Globus pallidus (tissue), 1 donor: ENCODE results near the gene GRWD1.

ENCODE experiments used
- DNase-seq: peaks from one replicate; pipeline ENCODE4 v3.0.0-alpha.2; 2015; ENCODE audit warnings: low spot score

The GRWD1 gene

DNA sequence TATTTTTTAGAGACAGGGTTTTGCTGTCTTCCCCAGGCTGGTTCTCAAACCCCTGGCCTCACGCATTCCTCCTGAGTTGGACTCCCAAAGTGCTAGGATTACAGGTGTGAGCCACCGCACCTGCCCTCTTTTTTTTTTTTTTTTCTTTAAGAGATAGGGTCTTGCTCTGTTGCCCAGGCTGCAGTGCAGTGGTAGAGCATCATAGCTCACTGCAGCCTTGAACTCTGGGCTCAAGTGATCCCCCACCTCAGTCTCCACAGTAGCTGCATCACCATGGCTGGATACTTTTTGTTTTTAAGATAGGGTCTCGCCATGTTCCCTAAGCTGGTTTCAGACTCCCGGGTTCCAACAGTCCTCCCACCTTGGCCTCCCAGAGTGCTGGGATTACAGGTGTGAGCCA, 11.1 kb downstream of the GRWD1 start:
- no peak for DNase-seq

DNA sequence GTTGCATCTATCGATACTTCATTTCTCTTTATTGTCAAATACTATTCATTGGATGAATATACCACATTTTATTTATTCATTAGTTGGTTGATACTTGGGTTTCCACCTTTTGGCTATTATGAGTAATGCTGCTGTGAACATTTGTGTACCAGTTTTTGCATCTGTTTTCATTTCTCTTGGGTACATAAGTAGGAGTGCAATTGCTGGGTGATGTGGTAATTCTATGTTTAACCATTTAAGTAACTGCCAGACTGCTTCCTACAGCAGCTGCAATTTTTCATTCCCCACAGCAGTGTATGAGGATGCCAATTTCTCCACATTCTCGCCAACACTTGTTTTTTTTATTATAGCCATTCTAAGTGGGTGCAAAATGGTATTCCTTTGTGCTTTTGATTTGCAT, 12.2 kb downstream of the GRWD1 start:
- no peak for DNase-seq

GRCh38 chr19:48461651-48461981, 15.8 kb downstream of the GRWD1 start:
- DNase-seq, result no peak

DNA sequence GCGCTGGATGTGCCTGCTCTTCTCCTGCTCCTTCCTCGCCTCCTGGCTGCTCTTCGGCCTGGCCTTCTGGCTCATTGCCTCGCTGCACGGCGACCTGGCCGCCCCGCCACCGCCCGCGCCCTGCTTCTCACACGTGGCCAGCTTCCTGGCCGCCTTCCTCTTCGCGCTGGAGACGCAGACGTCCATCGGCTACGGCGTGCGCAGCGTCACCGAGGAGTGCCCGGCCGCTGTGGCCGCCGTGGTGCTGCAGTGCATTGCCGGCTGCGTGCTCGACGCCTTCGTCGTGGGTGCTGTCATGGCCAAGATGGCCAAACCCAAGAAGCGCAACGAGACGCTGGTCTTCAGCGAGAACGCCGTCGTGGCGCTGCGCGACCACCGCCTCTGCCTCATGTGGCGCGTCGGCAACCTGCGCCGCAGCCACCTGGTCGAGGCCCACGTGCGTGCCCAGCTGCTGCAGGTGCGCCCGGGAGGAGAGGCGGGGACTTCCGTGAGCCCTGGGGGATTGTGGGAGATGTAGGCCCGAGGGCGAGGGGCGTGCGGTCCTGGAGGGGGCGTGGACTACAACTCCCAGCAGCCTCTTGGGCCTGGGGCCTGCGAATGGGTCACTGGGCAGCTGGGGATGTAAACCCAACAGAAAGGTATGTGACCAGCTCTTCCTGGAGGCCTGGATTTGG, 16.3 kb downstream of the GRWD1 start:
- no peak for DNase-seq

DNA sequence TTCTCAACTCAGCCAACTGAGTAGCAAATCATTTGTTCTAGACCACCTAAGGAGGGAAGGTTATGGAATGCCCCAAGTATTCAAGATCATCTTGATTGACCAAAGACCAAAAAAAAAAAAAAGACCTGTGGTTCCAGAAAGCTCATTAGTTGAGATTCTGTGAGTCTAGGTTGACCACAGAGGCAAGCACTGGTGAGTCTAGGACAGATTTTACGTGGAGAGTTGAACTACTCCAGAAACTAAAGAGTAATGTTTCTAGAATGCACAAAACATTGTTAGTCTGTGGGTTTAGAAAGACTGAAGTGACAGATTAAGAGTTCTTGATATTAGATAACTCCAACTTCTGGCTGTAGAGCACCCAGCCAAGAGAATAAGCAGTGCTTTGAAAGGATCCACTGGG, 19.4 kb downstream of the GRWD1 start:
- no peak for DNase-seq

DNA sequence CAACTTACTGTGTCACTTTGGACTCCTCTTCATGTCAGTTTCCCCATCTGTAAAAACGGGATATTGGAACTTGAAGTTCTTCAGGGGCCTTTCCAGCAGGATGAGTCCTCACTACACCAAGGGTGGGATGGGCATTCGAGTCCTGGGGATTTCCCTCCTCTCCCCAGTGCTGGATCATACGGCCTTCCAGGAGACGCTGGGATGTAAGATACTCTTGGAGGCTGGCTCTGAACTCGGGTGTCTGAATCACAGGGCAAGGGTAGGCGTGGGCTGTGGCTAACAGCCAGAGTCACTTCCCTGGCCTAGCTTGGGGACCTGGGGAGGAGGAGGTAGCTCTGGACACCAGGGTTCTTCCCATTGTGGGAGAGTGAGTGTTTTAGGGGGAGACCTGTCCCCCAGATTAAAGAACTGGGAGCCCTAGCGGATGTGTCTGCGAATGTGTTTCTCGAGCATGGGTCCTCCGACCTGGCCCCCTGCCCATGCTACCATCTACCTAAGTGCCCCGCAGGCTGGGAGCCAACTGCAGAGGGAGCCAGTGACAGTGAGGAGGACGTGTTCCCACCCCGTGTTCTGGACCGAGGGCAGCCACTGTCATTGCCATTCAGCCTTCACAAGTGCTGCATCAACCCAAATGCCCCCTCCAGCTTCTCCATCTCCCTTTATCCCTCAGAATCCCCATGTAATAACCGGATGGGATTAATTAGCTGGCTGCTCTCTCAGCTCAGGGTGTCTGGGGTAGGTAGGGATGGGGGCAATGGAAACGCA, 21.0 kb downstream of the GRWD1 start:
- DNase-seq, result no peak

DNA sequence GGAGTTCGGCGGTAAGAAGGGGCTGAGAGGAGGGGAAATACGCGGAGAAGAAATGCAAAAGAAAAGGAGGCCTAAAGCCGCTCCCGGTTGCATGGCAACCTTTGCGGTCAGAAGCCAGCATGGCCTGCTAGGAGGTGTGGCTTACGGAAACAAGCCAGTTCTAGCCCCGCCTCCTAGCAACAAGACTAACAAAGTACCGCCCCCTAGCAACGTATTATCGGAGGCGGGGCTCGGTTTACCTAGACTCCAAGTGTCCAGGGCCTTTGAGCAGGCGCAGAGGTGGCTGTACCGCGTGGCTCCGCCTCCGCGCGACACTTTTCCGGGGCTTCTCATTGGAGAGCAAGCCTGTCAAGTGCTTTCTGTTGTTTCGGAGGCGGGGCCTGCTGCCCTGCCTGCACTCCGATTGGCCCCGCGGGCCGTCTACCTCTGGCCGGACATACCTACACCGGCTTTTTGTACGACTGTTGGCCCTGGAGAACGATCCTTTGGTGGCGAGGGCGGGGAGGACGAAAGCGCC, 23.0 kb downstream of the GRWD1 start:
- peak; percentile 100 for DNase-seq

- peak; percentile 77 for DNase-seq
These were observed 23.6 kb downstream of the GRWD1 start, which contains the start of gene CYTH2 for GRCh38 chr19:48469289-48469881. TSS of gene CYTH2 (plus strand) at chr19:48469369. CDS start at chr19:48469508, 139 bp downstream.

DNA sequence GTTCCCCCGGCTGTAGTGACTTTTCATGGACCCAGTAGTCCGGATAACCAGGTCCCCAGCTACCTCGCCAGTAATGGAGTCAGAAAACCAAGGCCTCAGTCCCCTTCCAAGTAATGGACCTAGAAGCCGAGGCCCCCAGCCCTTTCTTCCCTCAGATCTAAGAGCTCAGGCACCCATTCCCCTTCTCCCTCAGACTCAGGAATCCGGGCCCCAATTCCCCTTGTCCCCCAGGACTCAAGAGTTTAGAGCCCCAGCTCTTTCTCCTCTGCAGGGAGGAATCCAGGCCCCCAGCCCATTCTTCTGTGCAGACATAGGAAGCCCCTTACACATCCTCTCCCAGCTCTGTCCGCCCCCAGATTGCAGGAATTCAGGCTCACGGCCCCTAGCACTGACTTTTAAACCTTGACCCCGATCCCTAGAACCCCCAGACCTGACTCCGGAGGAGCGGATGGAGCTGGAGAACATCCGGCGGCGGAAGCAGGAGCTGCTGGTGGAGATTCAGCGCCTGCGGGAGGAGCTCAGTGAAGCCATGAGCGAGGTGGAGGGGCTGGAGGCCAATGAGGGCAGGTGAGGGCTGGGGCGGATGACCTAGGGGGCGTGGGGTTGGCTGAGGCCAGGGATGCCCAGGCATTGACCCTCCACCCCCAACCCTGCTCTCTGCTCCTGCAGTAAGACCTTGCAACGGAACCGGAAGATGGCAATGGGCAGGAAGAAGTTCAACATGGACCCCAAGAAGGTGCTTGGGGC, 24.3 kb downstream of the GRWD1 start:
- no peak for DNase-seq

GRCh38 chr19:48470856-48471255, 25.1 kb downstream of the GRWD1 start:
- DNase-seq, result no peak

GRCh38 chr19:48471836-48472235, 26.1 kb downstream of the GRWD1 start:
- DNase-seq, result no peak

GRCh38 chr19:48473161-48473966, 27.6 kb downstream of the GRWD1 start:
- no peak for DNase-seq

DNA sequence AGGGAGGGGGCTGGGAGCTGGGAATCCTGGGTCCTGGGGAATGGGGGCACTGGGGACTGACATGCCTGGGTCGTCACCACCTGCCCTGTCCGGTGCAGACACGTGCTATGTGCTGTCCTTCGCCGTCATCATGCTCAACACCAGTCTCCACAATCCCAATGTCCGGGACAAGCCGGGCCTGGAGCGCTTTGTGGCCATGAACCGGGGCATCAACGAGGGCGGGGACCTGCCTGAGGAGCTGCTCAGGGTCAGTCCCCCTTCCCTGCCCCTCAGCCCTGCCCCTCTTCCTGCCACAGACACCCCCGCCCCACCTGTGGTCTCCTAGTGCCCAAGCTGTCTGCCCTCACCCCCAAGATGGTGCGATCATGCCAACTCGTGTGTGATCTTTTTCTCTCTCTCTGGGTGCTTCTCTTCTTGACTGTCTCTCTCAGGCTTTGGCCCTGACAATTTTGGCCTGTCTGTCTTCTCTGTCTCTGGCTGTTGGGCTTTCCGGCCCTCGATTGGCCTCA, 28.4 kb downstream of the GRWD1 start:
- DNase-seq, result no peak

- no peak for DNase-seq
These were observed 29.7 kb downstream of the GRWD1 start for GRCh38 chr19:48475369-48476068.

DNA sequence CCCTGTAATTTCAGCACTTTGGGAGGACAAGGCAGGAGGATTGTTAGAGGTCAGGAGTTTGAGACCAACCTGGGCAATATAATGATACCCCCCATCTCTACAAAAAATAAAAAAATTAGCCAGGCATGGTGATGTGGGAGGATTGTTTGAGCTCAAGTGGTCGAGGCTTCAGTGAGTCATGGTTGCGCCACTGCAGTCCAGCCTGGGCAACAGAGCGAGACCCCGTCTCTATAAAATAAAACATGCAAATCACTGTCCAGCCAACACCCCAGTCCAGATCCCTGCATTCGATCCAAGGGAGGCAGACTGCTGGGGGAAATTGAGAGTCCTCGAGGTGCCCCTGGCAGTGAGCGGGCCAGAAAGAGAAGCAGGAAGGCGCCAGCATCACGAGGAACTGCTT, 30.4 kb downstream of the GRWD1 start:
- DNase-seq, result no peak

DNA sequence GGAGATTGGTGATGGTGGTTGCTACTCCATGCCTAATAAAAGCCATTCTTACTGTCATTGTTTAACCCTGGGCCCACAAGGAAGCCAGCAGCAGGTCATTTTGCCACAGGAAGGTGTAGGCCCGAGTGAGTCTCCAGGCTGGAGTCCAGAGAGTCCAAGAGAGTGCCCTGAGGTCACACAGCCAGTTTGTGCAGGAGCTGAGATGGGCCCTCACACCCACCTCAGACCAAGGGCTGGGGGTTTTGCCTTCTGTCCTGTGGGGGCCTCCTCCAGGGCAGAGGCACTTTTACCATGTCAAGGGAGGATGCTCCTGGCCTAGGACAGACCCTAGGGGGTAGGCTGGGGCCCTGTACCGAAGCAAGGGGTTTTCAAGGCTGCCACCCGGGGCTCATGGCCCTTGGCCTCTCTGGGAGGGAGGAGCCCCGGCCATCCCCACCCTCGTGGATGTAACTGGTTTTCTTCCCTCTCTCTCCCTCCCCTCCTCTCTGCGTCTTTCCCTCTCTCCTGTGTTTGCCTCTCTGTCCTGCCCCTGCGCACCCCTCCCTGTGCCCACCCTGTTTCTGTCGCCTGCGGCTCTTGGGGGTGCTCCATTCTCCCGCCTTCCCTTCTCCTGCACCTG, 31.4 kb downstream of the GRWD1 start:
- no peak for DNase-seq

DNA sequence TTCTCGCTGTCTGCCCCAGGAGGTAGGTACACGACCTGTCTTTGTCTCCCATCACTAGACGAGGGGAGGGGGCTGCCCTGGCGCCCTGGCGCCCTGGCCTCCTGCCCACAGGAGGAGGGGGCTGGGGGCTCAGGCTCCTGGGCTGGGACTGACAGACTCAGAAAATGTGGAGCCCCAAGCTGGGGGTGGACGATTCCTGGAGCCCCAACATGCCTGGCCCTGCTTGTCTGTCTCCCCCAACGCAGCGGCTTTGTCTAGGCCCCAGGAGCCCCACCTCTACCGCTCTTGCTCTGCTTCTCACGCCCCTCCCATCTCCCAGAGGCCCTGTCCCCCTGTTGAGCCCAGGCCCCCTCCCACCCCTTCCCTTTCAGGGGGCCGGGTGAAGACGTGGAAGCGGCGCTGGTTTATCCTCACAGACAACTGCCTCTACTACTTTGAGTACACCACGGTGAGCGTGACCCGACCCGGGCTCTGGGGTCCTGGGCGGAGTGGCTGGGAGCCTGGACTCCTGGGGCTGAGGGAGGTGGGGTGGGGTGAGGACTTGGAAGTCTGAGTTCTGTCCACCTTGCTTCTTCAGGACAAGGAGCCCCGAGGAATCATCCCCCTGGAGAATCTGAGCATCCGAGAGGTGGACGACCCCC, 32.0 kb downstream of the GRWD1 start:
- no peak for DNase-seq

DNA sequence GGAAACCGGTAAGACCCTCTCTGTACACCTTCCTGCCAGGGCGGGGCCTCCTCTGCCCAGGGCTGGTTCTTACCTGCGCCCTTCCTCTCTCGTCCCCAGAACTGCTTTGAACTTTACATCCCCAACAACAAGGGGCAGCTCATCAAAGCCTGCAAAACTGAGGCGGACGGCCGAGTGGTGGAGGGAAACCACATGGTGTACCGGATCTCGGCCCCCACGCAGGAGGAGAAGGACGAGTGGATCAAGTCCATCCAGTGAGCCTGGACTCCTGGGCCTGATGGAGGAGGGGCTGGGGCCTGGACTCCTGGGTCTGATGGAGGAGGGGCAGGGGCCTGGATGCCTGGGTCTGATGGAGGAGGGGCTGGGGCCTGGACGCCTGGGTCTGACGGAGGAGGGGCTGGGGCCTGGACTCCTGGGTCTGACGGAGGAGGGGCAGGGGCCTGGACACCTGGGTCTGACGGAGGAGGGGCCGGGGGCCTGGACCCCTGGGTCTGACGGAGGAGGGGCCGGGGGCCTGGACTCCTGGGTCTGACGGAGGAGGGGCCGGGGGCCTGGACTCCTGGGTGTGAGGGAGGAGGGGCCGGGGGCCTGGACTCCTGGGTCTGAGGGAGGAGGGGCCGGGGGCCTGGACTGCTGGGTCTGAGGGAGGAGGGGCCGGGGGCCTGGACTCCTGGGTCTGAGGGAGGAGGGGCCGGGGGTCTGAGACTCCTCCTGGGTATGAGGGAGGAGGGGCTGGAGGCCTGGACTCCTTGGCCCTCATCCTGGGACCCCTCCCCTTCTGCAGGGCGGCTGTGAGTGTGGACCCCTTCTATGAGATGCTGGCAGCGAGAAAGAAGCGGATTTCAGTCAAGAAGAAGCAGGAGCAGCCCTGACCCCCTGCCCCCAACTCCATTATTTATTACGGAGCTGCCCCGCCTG, 32.8 kb downstream of the GRWD1 start:
- DNase-seq, result no peak

GRCh38 chr19:48479686-48480085, 33.9 kb downstream of the GRWD1 start:
- no peak for DNase-seq
